LoVo (cell line): ENCODE measurements around the gene ZNF433.
"Not testable (repeated sequence)": the region's sequence is repeated elsewhere in the genome, so short reads cannot be mapped to it uniquely, and the experiment has no call there.

Experiments used
- DNase-seq: peaks from one replicate; pipeline ENCODE4 v3.0.0-alpha.2; 2016; ENCODE audit warnings: low spot score

The ZNF433 gene

DNA sequence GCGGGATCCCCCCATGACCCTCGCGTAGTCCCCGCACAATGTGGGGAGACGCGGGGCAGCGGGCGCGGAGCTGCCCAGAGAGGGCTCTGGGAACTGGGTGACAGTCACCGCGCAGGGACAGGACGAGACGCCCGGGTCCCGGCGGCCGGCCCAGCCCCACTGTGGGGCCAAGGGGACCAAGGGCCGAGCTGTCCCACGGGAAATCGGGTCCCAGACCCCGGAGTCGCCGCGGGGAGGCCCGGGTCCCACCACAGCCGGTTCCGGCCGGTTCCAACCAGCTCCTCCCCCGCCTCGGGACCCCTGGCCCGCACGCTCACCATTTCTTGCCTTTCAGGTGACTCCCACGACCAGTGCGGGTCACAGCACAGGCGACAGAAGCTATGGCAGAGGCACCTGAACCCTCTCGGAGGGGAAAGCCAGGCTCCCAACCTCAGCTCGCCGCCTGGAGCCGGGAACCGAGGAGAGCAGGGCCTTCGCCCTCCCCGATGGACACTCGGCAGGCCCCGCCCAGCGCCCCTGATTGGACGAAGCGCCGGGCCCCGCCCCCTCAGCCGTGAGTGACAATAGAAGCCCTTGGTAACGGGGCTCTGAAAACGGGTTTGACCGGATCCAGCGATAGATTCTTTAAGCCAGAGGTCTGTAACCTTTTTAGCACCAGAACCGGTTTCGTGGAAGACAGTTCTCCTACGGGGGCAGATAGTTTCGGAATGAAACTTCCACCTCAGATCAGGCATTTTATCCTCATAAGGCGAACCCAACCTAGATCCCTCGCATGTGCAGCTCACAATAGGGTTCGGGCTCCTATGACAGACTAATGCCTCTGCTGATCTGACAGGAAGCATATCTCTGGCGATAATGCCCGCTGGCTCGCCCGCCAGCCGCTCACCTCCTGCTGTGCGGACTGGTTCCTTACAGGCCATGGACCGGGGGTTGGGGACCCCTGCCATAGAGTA is at the start of gene ZNF433:
Gene ZNF433, minus strand, starts transcription at position 460 of the 953 bp plus-strand sequence. Its CDS starts 140 bp downstream, at position 320.
- peak; percentile 26 for DNase-seq

DNA sequence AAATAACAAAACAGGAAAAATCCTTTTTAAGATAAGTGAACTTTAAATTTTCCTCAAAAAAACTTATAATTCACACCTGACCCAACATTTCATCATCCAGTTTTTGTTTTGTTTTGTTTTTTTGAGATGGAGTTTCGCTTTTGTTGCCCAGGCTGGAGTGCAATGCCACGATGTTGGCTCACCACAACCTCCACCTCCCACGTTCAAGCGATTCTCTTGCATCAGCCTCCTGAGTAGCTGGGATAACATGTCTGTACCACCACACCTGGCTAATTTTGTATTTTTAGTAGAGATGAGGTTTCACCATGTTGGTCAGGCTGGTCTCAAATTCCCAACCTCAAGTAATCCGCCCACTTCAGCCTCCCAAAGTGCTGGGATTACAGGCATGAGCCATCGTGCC is 47.9 kb upstream of the ZNF433 start:
- not testable (repeated sequence) for DNase-seq

DNA sequence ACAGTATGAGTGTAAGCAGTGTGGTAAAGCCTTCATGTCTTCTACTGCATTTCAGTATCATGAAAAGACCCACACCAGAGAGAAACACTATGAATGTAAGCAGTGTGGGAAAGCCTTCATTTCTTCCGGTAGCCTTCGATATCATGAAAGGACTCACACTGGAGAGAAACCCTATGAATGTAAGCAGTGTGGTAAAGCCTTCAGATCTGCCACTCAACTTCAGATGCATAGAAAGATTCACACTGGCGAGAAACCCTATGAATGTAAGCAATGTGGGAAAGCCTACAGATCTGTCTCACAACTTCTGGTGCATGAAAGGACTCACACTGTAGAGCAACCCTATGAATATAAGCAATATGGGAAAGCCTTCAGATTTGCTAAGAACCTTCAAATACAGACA is 41.9 kb upstream of the ZNF433 start:
- DNase-seq, result no peak

DNA sequence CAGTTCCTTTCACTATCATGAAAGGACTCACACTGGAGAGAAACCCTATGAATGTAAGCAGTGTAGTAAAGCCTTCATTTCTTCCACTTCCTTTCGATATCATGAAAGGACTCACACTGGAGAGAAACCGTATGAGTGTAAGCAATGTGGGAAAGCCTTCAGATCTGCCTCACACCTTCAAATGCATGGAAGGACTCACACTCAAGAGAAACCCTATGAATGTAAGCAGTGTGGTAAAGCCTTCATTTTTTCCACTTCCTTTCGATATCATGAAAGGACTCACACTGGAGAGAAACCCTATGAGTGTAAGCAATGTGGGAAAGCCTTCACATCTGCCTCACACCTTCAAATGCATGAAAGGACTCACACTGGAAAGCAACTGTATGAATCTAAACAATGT is 40.9 kb upstream of the ZNF433 start:
- DNase-seq, result not testable (repeated sequence)

DNA sequence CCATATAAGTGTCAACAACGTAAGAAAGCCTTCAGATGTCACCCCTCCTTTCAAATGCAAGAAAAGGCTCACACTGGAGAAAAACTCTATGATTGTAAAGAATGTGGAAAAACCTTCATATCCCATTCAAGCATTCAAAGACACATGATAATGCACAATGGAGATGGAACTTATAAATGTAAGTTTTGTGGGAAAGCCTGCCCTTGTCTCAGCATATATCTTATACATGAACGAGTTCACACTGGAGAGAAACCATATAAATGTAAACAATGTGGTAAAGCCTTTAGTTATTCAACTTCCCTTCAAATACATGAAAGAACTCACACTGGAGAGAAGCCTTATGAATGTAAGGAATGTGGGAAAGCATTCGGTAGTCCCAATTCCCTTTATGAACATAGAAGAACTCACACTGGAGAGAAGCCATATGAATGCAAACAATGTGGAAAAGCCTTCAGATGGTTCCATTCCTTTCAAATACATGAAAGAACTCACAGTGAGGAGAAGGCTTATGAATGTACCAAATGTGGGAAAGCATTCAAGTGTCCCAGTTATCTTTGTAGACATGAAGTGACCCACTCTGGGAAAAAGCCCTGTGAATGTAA is 40.2 kb upstream of the ZNF433 start:
- no peak for DNase-seq

DNA sequence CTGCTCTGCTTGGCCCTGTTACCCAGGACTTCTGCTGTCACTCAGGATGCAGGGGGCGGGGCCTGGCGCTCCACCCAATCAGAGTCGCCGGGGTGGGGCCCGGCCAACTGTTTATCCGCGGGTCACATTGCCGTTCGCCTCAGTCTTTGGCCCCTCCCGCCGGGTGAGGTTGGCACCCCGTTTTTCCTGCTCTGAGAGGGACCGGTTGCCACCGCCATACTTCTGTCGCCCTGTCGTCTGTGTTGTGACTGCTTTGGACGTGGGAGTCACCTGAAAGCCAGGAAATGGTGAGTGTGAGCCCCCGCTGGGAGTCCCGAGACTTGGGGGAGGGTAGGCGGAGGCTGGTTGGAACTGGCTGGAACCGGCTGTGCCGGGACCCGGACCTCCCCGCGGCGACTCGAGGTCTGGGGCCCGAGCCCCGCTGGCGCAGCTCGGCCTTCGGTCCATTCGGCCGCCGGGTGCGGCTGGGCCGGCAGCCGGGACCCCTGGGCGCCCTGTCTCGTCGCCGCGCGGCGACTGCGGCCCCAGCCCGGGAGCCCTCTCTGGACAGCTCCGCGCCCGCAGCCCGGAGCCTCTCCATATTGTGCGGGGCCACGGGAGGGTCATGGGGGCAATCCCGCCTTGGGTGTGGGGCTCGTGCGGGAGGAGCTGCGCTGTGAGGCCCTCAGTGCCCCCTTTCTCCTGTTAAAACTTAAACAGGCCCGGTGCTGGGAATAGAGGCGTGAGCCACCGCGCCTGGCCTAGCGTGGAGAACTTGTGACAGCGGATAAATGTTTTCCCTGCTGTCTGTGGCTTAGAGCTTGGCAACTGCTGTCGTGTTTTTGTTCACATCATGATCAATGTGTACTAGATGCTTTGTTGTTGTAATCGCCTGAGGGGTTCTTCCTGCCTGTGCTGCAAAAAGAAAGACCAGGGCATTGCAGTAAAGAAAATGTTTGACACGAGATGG is 29.4 kb upstream of the ZNF433 start, which contains the start of gene ZNF844:
Gene ZNF844, plus strand, starts transcription at position 142 of the 949 bp plus-strand sequence. Its CDS starts 143 bp downstream, at position 285.
- DNase-seq, result no peak

DNA sequence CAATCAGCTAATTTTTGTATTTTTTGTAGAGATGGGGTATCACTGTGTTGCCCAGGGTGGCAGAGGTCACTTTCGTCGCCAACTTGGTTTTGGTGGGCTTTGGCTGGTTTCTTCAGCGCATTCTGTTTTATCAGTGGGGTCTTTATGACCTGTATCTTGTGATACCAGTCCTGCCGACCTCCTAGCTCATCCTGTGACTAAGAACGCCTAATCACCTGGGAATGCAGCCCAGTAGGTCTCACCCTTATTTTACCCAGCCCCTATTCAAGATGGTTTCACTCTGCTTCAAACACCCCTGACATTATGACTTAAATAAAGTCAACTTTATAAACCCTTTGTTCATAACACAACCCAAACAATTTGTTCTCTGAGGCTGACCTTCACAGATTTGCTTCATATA is 20.3 kb upstream of the ZNF433 start:
- no peak for DNase-seq

DNA sequence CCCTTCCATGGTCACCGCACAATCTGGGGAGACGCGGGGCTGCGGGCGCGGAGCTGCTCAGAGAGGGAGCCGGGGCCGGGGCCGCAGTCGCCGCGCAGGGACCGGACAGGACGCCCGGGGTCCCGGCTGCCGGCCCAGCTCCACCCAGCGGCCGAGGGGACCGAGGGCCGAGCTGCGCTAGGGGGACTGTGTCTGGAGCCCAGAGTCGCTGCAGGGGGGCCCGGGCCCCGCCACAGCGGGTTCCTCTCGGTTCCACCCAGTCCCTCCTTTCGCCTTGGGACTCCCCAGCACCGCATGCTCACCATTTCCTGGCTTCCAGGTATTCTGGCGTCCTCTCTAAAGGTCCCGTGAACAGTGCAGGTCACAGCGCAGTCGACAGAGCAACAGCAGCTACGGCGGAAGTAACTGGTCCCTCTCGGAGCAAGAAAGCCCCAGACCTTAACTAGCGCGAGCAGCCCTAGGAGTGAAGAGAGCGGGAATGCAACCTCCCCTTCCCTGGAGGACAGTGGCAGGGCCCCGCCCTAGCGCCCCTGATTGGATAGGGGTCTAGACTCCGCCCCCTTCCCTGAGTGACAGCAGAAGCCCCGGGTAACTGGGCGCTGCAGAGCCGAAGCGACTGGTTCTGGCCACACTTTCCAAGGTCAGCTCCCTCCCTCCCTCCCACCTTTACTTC is 17.2 kb upstream of the ZNF433 start, which contains the start of gene ZNF878:
Gene ZNF878, minus strand, starts transcription at position 465 of the 673 bp plus-strand sequence. Its CDS starts 160 bp downstream, at position 305.
- peak; percentile 68 for DNase-seq

DNA sequence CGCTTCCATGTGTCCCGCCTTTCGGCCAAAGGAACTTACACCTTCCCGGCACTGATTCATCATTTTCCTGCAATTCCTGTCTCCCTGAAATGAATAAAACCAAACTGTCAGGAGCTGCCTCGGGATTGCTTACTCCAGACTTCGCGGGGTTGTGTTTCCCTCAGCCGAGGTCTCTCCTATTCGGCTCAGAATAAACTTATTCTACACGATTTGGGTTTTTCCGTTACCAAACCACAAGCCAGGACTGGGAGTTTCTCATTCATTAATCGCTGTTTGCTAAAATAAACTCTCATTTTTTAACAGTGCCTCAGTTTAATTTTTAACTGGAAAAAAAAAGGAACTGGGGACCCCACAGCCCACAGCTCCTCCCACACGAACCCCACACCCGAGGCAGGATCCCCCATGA is 16.6 kb upstream of the ZNF433 start:
- DNase-seq, result no peak

DNA sequence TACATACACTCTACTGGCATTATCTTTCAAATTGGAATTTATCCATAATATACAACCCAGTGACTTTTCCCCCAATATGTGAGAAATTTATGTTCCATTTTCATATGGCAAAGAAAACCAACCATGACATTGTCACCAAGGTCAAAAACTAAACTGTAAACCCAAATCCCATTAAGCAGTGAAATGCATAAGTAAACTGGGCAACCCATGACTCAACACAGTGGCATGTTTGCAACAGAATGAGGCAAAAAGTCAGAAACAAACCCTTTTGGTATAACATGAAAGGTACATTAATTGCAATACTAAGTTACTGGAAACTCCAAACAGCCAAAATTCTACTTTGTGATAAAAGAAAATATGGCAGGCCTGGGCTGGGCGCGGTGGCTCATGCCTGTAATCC is 12.4 kb upstream of the ZNF433 start:
- no peak for DNase-seq

DNA sequence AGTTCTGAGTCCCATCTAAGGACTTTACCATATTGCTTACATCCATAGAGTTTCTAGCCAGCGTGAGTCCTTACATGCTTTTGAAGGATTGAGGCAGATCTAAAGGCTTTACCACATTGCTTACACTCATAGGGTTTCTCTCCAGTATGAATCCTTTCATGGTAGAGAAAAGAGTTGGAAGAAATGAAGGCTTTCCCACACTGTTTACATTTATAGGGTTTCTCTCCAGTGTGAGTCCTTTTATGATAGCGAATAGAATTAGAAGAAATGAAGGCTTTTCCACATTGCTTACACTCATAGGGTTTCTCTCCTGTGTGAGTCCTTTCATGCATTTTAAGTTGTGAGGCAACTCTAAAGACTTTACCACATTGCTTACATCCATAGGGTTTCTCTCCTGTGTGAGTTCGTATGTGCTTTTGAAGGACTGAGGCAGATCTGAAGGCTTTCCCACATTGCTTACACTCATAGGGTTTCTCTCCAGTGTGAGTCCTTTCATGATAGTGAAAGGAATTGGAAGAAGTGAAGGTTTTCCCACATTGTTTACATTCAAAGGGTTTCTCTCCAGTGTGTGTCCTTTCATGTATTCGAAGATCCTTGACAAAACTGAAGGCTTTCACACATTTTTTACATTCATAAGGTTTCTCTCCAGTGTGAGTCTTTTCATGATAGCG is 8.4 kb upstream of the ZNF433 start:
- DNase-seq, result no peak

DNA sequence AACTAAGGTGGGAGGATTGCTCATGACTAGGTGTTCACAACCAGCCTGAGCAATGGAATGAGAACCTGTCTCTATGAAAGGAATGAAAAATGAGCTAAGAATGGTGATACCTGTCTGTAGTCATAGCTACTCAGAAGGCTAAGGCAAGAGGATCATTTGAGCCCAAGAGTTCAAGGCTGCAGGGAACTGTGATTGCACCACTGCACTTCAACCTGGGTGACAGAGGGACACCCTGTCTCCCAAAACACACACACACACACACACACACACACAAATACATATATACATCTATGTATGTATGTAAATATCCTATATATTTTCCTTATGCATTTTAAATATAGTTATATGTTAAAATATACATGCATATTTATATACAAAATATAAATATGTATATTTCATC is 7.4 kb upstream of the ZNF433 start:
- no peak for DNase-seq

DNA sequence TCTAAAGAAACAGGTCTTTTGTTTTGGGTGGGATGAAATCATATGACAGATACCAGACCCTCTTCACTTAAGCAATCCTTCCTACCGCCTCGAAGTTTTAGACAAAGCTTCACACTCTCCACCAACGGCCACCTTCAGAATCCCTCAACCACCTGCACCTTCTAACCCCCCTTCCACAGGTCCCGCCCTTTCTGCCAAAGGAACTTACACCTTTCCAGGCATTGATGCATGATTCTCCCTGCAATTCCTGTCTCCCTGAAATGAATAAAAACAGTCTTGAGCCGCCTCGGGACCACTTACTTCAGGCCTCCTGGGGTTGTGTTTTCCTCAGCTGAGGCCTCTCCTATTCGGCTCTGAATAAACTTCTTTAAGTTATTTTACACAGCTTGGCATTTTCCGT is 859 bp downstream of the ZNF433 start:
- no peak for DNase-seq

DNA sequence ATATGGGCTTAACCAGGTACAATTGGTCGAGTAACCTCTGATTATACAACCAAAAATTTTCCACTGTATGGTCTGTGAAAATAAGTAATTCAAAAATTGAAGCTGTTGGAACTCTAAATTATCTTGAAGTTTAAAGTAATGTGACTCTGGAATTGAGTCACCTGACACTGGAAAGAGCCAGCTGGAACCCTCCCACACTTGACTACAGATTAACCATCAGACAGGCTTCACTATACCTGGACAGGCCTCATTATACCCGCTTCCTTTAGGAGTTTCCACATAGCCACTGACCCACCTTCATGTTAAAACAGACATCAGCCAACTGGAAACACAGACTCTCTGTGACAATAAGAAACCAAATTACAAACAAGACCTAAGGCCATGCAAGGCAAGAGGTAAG is 1.3 kb downstream of the ZNF433 start:
- no peak for DNase-seq

DNA sequence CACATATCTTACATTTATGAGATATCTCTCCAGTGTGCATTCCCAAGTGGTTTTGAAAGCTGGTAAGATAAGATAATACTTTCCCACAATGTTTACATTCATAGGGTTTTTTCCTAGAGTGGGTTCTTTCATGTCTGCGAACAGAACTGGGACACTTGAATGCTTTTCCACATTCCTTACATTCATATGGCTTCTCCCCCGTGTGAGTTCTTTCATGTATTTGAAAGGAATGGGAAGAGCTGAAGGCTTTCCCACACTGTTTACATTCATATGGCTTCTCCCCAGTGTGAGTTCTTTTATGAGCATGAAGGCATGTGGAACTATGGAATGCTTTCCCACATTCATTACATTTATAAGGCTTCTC is 19.7 kb downstream of the ZNF433 start:
- DNase-seq, result no peak

DNA sequence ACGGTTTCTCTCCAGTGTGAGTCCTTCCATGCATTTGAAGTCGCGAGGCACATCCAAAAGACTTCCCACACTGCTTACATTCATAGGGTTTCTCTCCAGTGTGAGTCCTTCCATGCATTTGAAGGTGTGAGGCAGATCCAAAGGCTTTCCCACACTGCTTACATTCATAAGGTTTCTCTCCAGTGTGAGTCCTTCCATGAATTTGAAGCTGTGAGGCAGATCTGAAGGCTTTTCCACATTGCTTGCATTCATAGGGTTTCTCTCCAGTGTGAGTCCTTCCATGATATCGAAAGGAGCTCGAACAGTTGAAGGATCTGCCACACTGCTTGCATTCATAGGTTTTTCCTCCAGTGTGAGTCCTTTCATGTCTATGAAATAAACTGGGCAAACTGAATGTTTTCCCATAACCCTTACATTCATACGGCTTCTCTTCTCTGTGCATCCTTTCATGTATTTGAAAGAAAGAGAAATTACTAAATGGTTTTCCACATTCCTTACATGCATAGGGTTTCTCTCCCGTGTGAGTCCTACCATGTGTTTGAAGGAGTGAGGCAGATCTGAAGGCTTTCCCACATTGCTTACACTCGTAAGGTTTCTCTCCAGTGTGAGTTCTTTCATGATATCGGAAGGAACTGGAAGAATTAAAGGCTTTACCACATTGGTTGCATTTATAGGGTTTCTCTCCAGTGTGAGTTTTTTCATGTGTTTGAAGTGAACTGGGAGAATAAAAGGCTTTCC is 20.3 kb downstream of the ZNF433 start:
- DNase-seq, result no peak

DNA sequence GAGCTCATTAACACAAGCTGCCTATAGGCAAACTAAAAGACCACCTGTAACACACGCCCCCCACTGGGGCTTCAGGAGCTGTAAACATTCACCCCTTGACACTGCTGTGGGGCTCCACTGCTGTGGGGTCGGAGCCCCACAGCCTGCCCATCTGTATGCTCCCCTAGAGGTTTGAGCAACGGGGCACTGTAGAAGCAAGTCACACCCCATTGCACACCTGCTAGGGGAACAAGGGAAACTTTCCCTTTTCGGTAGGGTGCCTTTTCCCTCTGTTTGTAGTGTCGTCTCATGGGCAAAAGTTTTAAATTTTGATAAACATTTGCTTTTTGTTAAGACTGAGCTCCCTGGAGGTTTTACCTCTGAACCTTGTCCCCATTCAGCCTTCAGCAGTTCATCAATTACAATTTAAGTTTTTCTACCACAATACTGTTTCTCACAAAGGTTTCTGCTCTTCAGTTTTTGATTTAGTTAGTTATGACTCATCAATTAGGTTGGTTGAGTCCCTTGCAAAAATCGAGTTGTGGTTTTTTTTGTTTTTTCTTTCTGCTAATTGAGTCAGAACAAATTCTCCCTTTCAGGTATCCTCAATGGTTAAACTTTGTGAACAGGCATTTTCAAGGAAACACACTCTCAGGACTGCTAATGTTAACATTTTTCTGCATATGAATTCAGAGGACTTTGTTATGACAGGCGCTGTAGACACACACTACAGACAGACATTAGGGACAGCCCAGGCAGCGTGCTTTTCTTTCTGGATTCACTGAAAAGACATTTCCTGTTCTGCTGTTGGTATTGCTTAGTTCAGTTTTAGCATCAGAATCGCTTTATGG is 35.1 kb downstream of the ZNF433 start:
- no peak for DNase-seq

DNA sequence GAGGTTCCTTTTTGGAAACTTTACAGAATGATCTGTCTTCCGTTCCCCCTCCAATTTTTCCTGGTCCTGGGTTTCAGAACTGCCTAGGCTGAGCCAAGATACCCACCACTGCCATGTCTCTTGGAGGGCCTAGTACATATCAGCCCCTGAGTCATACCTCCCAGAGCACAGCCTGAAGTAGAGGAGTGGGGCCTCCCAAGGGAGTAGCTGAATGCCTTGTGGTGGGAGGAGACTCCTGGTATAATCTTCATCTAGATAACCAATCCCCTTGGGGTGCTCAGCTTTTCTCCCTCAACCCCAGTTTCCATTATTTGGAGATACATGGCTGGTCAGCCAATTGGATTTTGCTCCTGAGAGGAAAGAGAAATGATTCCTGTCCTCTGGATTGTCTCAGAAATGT is 40.3 kb downstream of the ZNF433 start:
- no peak for DNase-seq

DNA sequence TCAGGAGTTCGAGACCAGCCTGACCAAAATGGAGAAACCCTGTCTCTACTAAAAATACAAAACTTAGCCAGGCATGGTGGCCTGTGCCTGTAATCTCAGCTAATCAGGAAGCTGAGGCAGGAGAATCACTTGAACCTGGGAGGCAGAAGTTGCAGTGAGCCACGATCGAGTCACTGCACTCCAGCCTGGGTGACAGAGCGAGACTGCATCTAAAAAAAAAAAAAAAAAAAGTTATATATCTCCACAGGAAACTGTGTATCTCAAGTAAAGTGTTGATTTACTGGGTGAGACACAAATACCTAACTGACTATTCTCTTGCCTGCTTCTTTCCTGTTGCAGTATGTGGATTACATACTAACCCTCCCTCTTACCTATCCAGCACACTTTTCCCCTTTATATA is 43.6 kb downstream of the ZNF433 start:
- DNase-seq, result not testable (repeated sequence)
